ENCODE data around the gene LY6G6F. TPM values are rescaled to one million over a fixed set of nuclear protein-coding genes. Genes with fewer than 3 reads are reported as not detected.

The LY6G6F gene
- polyA plus RNA-seq, 1 of the 3 experiments (the other 2 are of a cell fraction) = not detected

GRCh38 chr6:31723245-31723979 is 16.7 kb downstream of the LY6G6F start, which contains the start of gene MPIG6B (continued):
- no peak for TF ChIP-seq REST (IDR thresholded peaks at IDR 0.05; ENCODE audit: low read depth, low read length)

- Histone ChIP-seq H3K9ac (no peak overlapping the region), H3K9me2 (no peaks in the 10 kb centered on the region), H4K20me1 (ENCODE audit: insufficient read depth) (peaks cover 5% of the 10 kb centered on the region; the same call in 1 of the 2 replicates), H3K79me2 (ENCODE audit: insufficient read depth) (peaks cover 9% of the 10 kb centered on the region; the same call in 1 of the 2 replicates), H3K4me2 (no peak overlapping the region), H2AFZ (ENCODE audit: low read depth) (no peak overlapping the region), H3K4me3 (ENCODE audit: low read depth in 2 of 2, low read length in 1 of 2) (no peak overlapping the region), H3K36me3 (replicated peaks in 1 of 2; ENCODE audit: control insufficient read depth in 1 of 2, insufficient read depth in 2 of 2, low read length in 1 of 2) (peaks cover 21 to 26% of the 10 kb centered on the region in 2 experiments), H3F3A (replicated peaks; ENCODE audit: insufficient read depth) (peaks cover 4% of the 10 kb centered on the region), H3K4me1 (ENCODE audit: control insufficient read depth in 1 of 2, insufficient read depth in 2 of 2, low read depth in 1 of 2, low read length in 1 of 2) (peaks cover 6 to 7% of the 10 kb centered on the region in 2 experiments; a peak in 1 of 4 replicates), H3K9me3 (no peaks in the 10 kb centered on the region), H3K27ac (ENCODE audit: low read depth in 2 of 2, low read length in 1 of 2) (no peak overlapping the region), H3K27me3 (ENCODE audit: insufficient read depth) (no peaks in the 10 kb centered on the region)
- DNase-seq = no peak
- CTCF ChIA-PET = interaction anchor here (0.9 to 1.6 kb wide), 4 partner anchors 10 to 72 kb away, joined by 3 to 4 read pairs (median 4); partner anchors contain the start of gene VARS1
- POLR2A ChIA-PET = no interaction called here
- 96% methylated on average over 17 of the region's 25 CpGs for WGBS (ENCODE audit: low lambda C conversion rate)
- TF ChIP-seq TAF1 (IDR thresholded peaks at IDR 0.05; ENCODE audit: borderline replicate concordance, low read depth, low read length) (no peak), NFIC (IDR thresholded peaks at IDR 0.05; ENCODE audit: borderline replicate concordance) (no peak), MAX (IDR thresholded peaks at IDR 0.05; ENCODE audit: low read depth) (no peak), TEAD4 (IDR thresholded peaks at IDR 0.05; ENCODE audit: borderline replicate concordance, insufficient read depth) (no peak), ZBTB33 (IDR thresholded peaks at IDR 0.05; ENCODE audit: borderline replicate concordance, low read depth) (no peak), SIN3A (IDR thresholded peaks at IDR 0.05; ENCODE audit: borderline replicate concordance, low read depth, low read length) (no peak), YY1 (IDR thresholded peaks at IDR 0.05; ENCODE audit: low read depth) (no peak)
Observed at GRCh38 chr6:31723980-31724691, 17.5 kb downstream of the LY6G6F start.
